ENCODE data around the gene PTPN2. TPM values are rescaled to one million over a fixed set of nuclear protein-coding genes. Genes with fewer than 3 reads are reported as not detected.

The PTPN2 gene
- total RNA-seq, 2 experiments from 2014 or later, result 49.4 to 53.8 TPM

- no peaks in the 10 kb centered on the region for H3K9me3 ChIP-seq (ENCODE audit: control insufficient read depth in 1 of 2, insufficient read depth in 1 of 2, low read length in 2 of 2)
- intact Hi-C loops (cut with DNase I, micrococcal nuclease), result no loop called here
- H3K4me1 Mint-ChIP-seq (ENCODE audit: low read depth), result peaks cover 23% of the 10 kb centered on the region
- no peaks in the 10 kb centered on the region for H3K9me3 Mint-ChIP-seq
- TF ChIP-seq, protein P1, sequence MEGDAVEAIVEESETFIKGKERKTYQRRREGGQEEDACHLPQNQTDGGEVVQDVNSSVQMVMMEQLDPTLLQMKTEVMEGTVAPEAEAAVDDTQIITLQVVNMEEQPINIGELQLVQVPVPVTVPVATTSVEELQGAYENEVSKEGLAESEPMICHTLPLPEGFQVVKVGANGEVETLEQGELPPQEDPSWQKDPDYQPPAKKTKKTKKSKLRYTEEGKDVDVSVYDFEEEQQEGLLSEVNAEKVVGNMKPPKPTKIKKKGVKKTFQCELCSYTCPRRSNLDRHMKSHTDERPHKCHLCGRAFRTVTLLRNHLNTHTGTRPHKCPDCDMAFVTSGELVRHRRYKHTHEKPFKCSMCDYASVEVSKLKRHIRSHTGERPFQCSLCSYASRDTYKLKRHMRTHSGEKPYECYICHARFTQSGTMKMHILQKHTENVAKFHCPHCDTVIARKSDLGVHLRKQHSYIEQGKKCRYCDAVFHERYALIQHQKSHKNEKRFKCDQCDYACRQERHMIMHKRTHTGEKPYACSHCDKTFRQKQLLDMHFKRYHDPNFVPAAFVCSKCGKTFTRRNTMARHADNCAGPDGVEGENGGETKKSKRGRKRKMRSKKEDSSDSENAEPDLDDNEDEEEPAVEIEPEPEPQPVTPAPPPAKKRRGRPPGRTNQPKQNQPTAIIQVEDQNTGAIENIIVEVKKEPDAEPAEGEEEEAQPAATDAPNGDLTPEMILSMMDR (IDR thresholded peaks at IDR 0.05), result no peak
- no peaks in the 10 kb centered on the region for H3K36me3 Mint-ChIP-seq (ENCODE audit: low read depth)
- H3K36me3 ChIP-seq (ENCODE audit: insufficient read depth, low read length), result no peaks in the 10 kb centered on the region
- DNase-seq (no peak), ATAC-seq (ENCODE audit: poor library complexity) (no peak)
- no peak overlapping the region for H3K4me3 ChIP-seq (ENCODE audit: low read length)
- H3K27me3 ChIP-seq (ENCODE audit: control insufficient read depth in 1 of 2, insufficient read depth in 2 of 2, low read length in 2 of 2), result no peaks in the 10 kb centered on the region
- CTCF ChIA-PET, result no interaction called here
- H3K27ac ChIP-seq (ENCODE audit: low read depth in 1 of 2, low read length in 2 of 2), result no peak overlapping the region
- peaks cover 13% of the 10 kb centered on the region for H3K4me1 ChIP-seq (ENCODE audit: insufficient read depth, low read length)
- no peak overlapping the region for H3K27ac Mint-ChIP-seq
- H3K27me3 Mint-ChIP-seq, result no peaks in the 10 kb centered on the region
- H3K4me3 Mint-ChIP-seq, result no peak overlapping the region
- POLR2A ChIA-PET, result interaction anchor here (1.2 to 1.9 kb wide), 2 partner anchors 27 to 135 kb away, joined by 5 to 8 read pairs; no protein-coding TSS in a partner anchor
Observed at GRCh38 chr18:12748671-12749070, 135.4 kb downstream of the PTPN2 start.

DNA sequence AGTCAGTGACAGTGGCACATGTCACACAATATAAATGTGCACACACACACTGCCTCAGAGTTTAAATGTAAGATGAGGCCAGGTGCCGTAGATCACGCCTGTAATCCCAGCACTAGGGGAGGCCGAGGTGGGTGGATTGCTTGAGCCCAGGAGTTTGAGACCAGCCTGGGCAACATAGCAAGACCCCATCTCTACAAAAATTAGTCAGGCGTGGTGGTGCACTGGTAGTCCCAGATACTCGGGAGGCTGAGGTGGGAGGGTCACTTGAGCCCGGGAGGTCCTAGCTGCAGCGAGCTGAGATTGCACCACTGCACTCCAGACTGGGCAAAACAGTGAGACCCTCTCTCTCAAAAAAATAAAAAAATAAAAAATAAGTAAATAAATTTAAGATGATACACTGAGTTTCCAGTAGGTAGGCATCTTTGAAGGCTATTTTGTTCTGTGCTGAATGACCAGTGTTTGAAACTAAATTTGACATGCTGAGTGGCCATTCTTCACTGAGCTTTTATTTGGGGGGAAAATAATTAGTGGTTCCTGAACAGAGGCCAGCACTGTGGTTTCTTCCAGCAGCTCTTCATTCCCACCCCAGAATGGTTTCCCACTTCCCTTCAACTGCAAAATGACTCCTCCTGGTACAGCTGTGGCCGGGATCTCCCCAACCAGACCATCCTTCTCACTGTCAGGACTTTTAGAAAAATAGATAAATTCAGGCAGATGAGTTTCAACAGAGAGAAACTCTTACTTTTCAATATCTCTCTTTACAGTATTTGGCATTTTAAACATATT is 136.3 kb downstream of the PTPN2 start:
- no peak for DNase-seq
- no peaks in the 10 kb centered on the region for H3K36me3 Mint-ChIP-seq (ENCODE audit: low read depth)
- no peaks in the 10 kb centered on the region for H3K9me3 Mint-ChIP-seq
- Histone ChIP-seq H3K27ac (ENCODE audit: low read depth in 1 of 2, low read length in 2 of 2) (no peak overlapping the region), H3K4me3 (ENCODE audit: low read length) (no peak overlapping the region), H3K27me3 (ENCODE audit: control insufficient read depth in 1 of 2, insufficient read depth in 2 of 2, low read length in 2 of 2) (no peaks in the 10 kb centered on the region), H3K4me1 (ENCODE audit: insufficient read depth, low read length) (peaks cover 13% of the 10 kb centered on the region), H3K9me3 (ENCODE audit: control insufficient read depth in 1 of 2, insufficient read depth in 1 of 2, low read length in 2 of 2) (no peaks in the 10 kb centered on the region), H3K36me3 (ENCODE audit: insufficient read depth, low read length) (no peaks in the 10 kb centered on the region)
- TF ChIP-seq, protein P1 (IDR thresholded peaks at IDR 0.05), result no peak
- ChIA-PET CTCF (no interaction called here), POLR2A (no interaction called here)
- ATAC-seq (ENCODE audit: poor library complexity), result no peak
- no peak overlapping the region for H3K27ac Mint-ChIP-seq
- H3K4me3 Mint-ChIP-seq, result no peak overlapping the region
- H3K4me1 Mint-ChIP-seq (ENCODE audit: low read depth), result peaks cover 23% of the 10 kb centered on the region
- intact Hi-C loops (cut with DNase I, micrococcal nuclease), result no loop called here
- H3K27me3 Mint-ChIP-seq, result no peaks in the 10 kb centered on the region

GRCh38 chr18:12745095-12745795 is 138.8 kb downstream of the PTPN2 start:
- no peak overlapping the region for H3K4me3 Mint-ChIP-seq
- DNase-seq (no peak), ATAC-seq (ENCODE audit: poor library complexity) (no peak)
- ChIA-PET POLR2A (interaction anchor here (1.9 kb wide), 1 partner anchor 189 kb away, joined by 7 read pairs; no protein-coding TSS in a partner anchor), CTCF (interaction anchor here (1.6 to 1.8 kb wide), 3 partner anchors 18 to 189 kb away, joined by 5 to 12 read pairs (median 7); no protein-coding TSS in a partner anchor)
- no peaks in the 10 kb centered on the region for H3K27me3 ChIP-seq (ENCODE audit: control insufficient read depth in 1 of 2, insufficient read depth in 2 of 2, low read length in 2 of 2)
- H3K27ac ChIP-seq (ENCODE audit: low read depth in 1 of 2, low read length in 2 of 2), result no peak overlapping the region
- H3K36me3 ChIP-seq (ENCODE audit: insufficient read depth, low read length), result no peaks in the 10 kb centered on the region
- H3K4me1 ChIP-seq (ENCODE audit: insufficient read depth, low read length), result peaks cover 9% of the 10 kb centered on the region
- TF ChIP-seq, protein P1 (IDR thresholded peaks at IDR 0.05), result no peak
- H3K9me3 ChIP-seq (ENCODE audit: control insufficient read depth in 1 of 2, insufficient read depth in 1 of 2, low read length in 2 of 2), result no peaks in the 10 kb centered on the region
- no peaks in the 10 kb centered on the region for H3K9me3 Mint-ChIP-seq
- peaks cover 13% of the 10 kb centered on the region for H3K4me1 Mint-ChIP-seq (ENCODE audit: low read depth)
- no peaks in the 10 kb centered on the region for H3K27me3 Mint-ChIP-seq
- intact Hi-C loops (cut with DNase I, micrococcal nuclease), result no loop called here
- H3K27ac Mint-ChIP-seq, result no peak overlapping the region
- H3K36me3 Mint-ChIP-seq (ENCODE audit: low read depth), result no peaks in the 10 kb centered on the region
- no peak overlapping the region for H3K4me3 ChIP-seq (ENCODE audit: low read length)

Data from CD4-positive, alpha-beta T cell (primary cell).